ENCODE measurements around the gene CBLB.

CBLB gene

DNA sequence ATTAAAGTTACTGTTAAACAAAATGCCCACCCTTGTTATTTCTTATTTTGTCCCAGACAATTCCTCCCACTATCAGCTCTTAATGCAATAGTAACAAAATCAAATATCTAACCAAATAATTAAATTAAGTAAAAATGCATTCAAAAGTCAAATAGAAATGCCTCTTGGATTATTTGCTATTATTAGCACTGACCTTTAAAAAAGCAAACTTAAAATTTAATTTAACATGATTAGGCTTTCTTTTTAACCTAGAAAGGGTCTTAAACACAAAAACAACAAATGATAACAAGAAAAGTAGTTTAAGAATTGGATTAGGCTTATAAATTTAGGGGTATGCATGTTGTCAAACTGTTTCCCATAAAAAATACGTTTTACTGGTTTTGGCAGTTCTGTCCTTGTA is 159.8 kb downstream of the CBLB start:
- H4K20me1 ChIP-seq (ENCODE audit: insufficient read depth, low read length, poor library complexity, severe bottlenecking), result no peaks in the 10 kb centered on the region
- H3K9me3 ChIP-seq (ENCODE audit: insufficient read depth, low read depth, low read length), result no peaks in the 10 kb centered on the region
- no peak overlapping the region for H2AFZ ChIP-seq (ENCODE audit: low read length)
- H3K4me2 ChIP-seq (ENCODE audit: low read depth, low read length, poor library complexity, severe bottlenecking), result no peak overlapping the region
- H3K9ac ChIP-seq (ENCODE audit: low read depth, low read length, poor library complexity, severe bottlenecking), result no peak overlapping the region
- H3K27me3 ChIP-seq (ENCODE audit: insufficient read depth, low read length, poor library complexity, severe bottlenecking), result no peaks in the 10 kb centered on the region
- no peaks in the 10 kb centered on the region for H3K9me2 ChIP-seq (replicated peaks; ENCODE audit: low read depth, low read length)
- no peaks in the 10 kb centered on the region for H3K4me1 ChIP-seq (ENCODE audit: insufficient read depth, low read length, poor library complexity, severe bottlenecking)
- no peak for TF ChIP-seq EZH2phosphoT487 (IDR thresholded peaks at IDR 0.05; ENCODE audit: borderline replicate concordance)
- TF ChIP-seq, protein P1, sequence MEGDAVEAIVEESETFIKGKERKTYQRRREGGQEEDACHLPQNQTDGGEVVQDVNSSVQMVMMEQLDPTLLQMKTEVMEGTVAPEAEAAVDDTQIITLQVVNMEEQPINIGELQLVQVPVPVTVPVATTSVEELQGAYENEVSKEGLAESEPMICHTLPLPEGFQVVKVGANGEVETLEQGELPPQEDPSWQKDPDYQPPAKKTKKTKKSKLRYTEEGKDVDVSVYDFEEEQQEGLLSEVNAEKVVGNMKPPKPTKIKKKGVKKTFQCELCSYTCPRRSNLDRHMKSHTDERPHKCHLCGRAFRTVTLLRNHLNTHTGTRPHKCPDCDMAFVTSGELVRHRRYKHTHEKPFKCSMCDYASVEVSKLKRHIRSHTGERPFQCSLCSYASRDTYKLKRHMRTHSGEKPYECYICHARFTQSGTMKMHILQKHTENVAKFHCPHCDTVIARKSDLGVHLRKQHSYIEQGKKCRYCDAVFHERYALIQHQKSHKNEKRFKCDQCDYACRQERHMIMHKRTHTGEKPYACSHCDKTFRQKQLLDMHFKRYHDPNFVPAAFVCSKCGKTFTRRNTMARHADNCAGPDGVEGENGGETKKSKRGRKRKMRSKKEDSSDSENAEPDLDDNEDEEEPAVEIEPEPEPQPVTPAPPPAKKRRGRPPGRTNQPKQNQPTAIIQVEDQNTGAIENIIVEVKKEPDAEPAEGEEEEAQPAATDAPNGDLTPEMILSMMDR (conservative IDR thresholded peaks at IDR 0.05; ENCODE audit: low read length), result no peak
- no peaks in the 10 kb centered on the region for H3K36me3 ChIP-seq (ENCODE audit: insufficient read depth, low read length)
- no peaks in the 10 kb centered on the region for H3K79me2 ChIP-seq (ENCODE audit: insufficient read depth, low read length)
- no peak overlapping the region for H3K4me3 ChIP-seq (ENCODE audit: low read length, poor library complexity, severe bottlenecking)
- H3F3A ChIP-seq (ENCODE audit: low read depth), result no peaks in the 10 kb centered on the region

GRCh38 chr3:105707009-105707408 is 161.8 kb downstream of the CBLB start:
- TF ChIP-seq, protein P1 (conservative IDR thresholded peaks at IDR 0.05; ENCODE audit: low read length), result no peak
- TF ChIP-seq EZH2phosphoT487 (IDR thresholded peaks at IDR 0.05; ENCODE audit: borderline replicate concordance), result no peak
- Histone ChIP-seq H3K4me1 (ENCODE audit: insufficient read depth, low read length, poor library complexity, severe bottlenecking) (no peaks in the 10 kb centered on the region), H3K9ac (ENCODE audit: low read depth, low read length, poor library complexity, severe bottlenecking) (no peak overlapping the region), H4K20me1 (ENCODE audit: insufficient read depth, low read length, poor library complexity, severe bottlenecking) (no peaks in the 10 kb centered on the region), H3K4me3 (ENCODE audit: low read length, poor library complexity, severe bottlenecking) (no peak overlapping the region), H3K36me3 (ENCODE audit: insufficient read depth, low read length) (peaks cover 4% of the 10 kb centered on the region; the same call in 1 of the 2 replicates), H3K9me2 (replicated peaks; ENCODE audit: low read depth, low read length) (no peaks in the 10 kb centered on the region), H3K9me3 (ENCODE audit: insufficient read depth, low read depth, low read length) (no peaks in the 10 kb centered on the region), H3K4me2 (ENCODE audit: low read depth, low read length, poor library complexity, severe bottlenecking) (no peak overlapping the region), H2AFZ (ENCODE audit: low read length) (no peak overlapping the region), H3F3A (ENCODE audit: low read depth) (no peaks in the 10 kb centered on the region), H3K79me2 (ENCODE audit: insufficient read depth, low read length) (no peaks in the 10 kb centered on the region), H3K27me3 (ENCODE audit: insufficient read depth, low read length, poor library complexity, severe bottlenecking) (no peaks in the 10 kb centered on the region)

DNA sequence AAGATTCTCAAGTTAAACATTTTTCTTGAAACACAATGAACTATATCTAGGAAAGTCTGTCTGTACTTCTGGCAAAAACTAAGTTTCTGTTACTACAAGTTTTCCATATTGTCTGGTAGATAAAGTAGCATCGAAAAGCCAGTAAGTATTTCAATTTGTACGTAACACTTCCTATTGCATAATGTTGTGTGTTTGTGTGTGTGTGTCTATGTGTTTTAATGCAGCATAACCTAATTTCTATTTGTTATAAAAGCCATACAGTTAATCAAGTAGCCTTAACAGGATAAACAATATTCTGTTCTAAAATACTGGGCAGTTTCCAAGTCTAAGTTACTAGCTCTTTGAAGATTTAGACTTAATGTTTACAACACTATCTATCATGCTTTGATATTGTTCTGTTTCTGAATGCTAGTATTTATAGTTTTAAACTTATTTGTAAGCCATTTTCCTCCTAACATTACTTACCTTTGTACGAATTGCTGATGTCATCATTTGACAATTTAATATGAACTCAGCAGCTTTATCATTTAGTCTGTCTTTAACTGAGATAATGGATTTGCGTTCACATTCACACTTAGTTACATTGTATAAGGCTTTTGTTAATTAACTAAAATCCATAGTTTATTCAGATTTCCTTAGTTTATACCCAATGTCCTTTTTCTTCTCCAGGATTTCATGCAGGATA is 163.9 kb downstream of the CBLB start:
- H3K9me2 ChIP-seq (replicated peaks; ENCODE audit: low read depth, low read length), result no peaks in the 10 kb centered on the region
- H3K4me1 ChIP-seq (ENCODE audit: insufficient read depth, low read length, poor library complexity, severe bottlenecking), result no peaks in the 10 kb centered on the region
- TF ChIP-seq EZH2phosphoT487 (IDR thresholded peaks at IDR 0.05; ENCODE audit: borderline replicate concordance), result no peak
- TF ChIP-seq, protein P1 (conservative IDR thresholded peaks at IDR 0.05; ENCODE audit: low read length), result no peak
- no peak overlapping the region for H2AFZ ChIP-seq (ENCODE audit: low read length)
- no peaks in the 10 kb centered on the region for H3K27me3 ChIP-seq (ENCODE audit: insufficient read depth, low read length, poor library complexity, severe bottlenecking)
- peaks cover 9% of the 10 kb centered on the region; the same call in 1 of the 2 replicates for H3K36me3 ChIP-seq (ENCODE audit: insufficient read depth, low read length)
- no peaks in the 10 kb centered on the region for H4K20me1 ChIP-seq (ENCODE audit: insufficient read depth, low read length, poor library complexity, severe bottlenecking)
- H3K4me2 ChIP-seq (ENCODE audit: low read depth, low read length, poor library complexity, severe bottlenecking), result no peak overlapping the region
- H3K4me3 ChIP-seq (ENCODE audit: low read length, poor library complexity, severe bottlenecking), result no peak overlapping the region
- H3K9me3 ChIP-seq (ENCODE audit: insufficient read depth, low read depth, low read length), result no peaks in the 10 kb centered on the region
- no peaks in the 10 kb centered on the region for H3F3A ChIP-seq (ENCODE audit: low read depth)
- H3K9ac ChIP-seq (ENCODE audit: low read depth, low read length, poor library complexity, severe bottlenecking), result no peak overlapping the region
- H3K79me2 ChIP-seq (ENCODE audit: insufficient read depth, low read length), result no peaks in the 10 kb centered on the region
